GM18867 (cell line): ENCODE results near the gene TAC3.
A peak's percentile ranks its signal among the peaks of the same experiment; 100 is the strongest.

ENCODE experiments used
- ATAC-seq: cut with Tn5 transposase; IDR thresholded peaks from one replicate; pipeline ENCODE4 v1.9.1; 2021; ENCODE audit warnings: mild to moderate bottlenecking, moderate library complexity; ENCODE audit not compliant: unreplicated experiment

Gene TAC3

DNA sequence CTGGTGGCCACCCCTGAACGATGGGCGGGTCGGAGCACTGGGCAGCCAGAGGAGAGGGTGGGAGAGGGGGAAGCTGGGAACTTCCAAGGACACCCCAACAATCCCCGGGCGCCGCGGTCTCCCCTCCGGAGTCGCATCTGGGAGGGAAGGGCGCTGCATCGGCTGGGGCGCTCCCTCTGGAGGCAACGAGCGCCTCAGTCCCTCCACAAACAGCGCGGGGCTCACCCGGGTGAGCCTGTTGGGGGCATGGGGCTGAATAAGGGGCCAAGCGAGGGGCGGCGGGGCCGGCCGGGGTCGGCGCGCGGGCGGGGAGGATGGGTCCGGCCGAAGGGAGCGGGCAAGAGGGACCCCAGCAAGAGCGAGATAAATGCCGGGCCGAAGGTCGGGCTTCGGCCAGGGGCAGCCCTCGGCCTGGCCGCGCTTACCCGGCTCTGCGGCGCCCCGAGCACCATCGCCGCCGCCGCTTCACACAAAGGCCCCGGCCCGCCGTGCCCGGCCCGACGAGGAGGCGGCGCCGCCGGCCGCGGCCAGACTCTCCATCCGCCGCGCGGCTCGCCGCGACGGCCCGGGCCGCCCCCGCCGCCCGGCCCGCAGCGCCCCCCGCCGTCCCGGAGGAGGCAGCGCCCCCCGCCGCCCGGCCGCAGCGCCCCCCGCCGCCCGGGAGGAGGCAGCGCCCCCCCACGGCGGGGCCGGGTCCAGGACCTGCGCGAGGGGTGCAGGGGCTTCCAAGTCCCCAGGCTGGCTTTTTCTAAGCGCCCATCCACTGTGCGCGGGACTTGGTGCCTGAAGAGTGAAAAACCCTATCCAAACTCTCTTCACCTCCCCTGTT, 10.1 kb downstream of the TAC3 start, which contains the start of gene ZBTB39:
ZBTB39 (minus strand) TSS at position 567 of the 829 bp plus-strand sequence. CDS start 1,629 bp downstream, outside the sequence.
- ATAC-seq, result peak; percentile 73

DNA sequence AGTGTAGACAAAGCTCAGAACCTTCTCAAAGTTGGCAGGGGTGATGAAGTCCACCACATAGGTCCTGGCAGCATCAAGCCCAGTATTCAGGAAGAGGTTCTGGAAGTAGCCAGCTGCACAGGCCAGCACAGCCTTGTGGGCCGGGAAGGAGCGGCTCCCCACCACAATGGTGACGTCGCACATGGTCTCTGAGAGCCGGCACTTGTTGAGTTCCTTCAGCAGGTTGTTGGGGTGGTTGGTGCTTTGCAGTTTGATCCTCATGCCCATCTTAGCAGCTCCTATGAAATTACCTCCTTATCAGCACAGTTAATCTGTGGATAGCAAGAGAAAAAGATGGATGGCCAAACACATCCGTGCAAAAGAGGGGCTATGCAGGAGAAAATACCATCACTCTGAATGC, 11.7 kb downstream of the TAC3 start:
- no peak for ATAC-seq

DNA sequence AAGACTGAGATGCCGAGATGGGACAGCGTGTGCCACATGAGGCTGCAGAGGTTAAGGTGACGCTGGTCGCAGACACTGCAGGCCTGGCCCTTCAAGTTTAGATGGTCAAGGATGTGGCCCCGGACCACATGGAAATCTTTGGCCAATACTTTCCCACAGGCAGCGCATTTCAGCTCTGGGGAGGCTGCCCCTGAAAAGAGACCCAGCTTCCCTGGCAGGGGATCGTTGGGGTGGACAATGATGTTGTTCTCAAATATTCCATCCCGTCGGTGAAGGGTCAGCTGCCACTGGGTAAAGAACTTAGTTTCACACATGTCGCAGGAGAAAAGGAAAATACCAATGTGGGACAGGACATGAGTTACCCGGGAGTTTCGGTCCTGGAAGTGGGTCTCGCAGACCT, 12.9 kb downstream of the TAC3 start:
- no peak for ATAC-seq

DNA sequence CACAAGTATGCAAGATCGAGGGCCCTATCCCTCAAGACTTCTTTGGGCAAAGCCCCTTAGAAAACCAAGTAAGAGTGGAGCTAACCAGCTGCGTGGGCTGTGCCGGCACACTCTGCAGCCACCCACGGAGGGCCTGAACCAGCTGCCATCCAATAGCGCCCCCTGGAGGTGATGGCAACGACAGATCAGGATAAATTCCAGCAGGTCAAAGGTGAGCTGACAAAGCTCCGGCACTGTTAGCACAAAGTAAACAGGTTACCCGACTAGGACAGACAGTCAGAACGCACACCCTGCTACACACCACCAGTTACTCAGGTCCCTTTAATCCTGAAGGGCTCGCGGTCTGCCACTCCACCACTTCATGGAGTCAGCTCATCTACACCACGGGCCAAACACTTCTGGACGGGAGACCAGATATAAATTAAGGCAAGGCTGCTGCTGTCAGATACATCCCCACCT, 14.9 kb downstream of the TAC3 start:
- no peak for ATAC-seq

DNA sequence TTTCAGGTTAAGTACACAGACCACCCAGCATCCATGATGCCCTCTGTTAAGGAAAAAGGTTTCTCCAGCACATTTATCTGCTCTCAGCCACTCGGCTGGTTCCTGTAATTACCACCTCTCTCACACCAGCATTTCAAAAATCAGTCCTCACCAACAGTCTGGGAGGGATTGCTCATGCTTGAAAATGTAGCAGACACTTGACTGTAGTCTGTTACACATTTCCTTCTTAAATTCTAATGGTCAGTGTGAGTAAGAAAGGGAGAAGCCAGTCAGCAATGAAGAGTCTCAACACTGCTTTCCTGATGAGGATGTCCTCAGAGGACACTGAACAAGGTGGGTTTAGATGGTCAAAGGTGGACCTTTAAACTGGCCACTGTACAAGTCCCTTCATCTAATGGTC, 15.9 kb downstream of the TAC3 start:
- no peak for ATAC-seq

DNA sequence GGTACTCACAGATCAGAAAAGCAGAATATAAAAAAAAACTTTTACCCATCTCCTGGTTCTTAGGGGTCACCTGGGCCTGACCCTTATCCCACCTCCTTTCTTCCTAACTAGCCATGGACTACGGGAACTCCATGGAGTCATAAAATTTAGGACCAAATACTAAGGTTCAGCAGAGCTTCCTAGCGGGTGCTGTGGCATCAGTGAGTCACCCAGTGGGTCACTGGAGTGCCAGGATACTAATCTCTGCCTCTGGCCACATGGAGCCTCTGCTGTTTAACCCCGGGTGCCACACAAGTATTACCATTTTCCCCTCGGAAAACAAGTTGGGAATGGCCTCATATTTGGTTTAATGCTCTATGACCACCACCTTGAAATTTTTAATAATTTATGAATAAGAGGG, 16.9 kb downstream of the TAC3 start:
- ATAC-seq, result no peak

DNA sequence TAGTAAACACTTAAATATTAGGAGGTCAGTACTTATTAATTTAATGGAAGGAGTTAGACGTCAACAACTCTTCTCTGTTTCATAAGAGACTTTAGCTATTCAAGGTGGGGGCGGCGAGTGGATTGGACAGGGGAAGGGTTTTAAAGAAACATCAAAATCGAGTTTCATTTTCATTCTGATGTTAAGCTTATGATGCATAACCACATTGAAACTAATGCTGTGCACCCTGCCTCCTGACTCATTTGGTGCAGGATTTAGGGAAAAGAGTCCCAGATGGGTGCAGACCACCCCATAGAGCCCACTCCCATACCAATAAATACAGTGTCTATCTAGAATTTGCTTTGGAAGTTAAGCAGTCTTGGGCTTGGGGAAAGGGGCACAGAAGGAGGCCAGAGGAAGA, 17.3 kb downstream of the TAC3 start:
- peak; percentile 82 for ATAC-seq

DNA sequence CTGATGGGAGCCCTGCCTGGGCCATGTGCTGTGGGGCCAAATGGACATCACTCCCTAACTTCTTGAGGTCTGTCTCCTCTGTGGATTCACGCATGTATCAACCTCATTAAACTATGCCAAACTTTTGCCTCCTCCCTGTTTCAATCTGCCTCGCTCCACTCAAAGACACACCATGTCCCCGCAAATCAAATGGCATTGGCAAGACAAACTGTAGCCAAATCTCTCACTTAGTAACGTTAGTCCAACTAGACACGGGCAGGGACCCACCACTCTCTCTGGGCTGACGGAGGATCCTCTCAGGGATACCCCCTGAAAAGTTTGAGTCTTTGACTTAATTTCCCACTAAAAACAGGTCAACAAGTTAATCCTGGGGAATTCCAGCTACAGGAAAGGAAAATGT, 18.0 kb downstream of the TAC3 start:
- no peak for ATAC-seq

DNA sequence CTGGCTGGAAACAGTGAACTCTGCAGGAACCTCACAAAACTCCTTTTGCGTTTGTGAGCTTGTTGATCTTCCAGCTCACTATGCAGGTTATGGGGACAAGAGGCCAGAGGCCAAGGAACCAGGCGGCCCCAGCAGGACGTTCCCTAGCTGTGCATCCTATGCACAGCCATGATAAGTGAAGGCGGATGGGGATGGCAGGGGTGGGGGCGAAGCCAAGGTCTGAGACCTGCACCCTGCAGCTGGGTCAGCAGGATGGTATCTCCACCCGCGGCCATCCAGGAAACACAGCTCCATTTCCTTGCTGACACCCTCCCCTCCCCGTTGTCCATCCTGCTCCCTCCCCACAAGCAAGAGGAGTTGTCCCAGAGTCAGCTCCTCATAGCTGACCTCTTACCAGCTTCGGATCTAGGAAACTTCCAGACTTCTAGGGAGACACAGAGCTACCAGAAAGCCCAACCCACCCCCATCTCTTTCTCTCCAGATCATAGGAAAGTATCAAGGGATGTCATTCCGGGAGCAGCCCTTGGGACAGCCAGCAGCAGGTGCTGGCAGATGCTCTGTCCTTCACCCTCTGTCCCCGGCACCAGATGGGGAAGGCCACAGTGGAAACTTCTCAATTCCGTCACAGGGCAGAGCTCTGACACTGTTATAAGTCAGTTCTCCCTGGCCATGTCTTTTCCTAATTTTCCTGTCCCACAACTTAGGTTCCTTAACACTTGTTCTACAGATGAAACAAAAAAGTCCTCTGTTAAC, 19.4 kb downstream of the TAC3 start:
- ATAC-seq, result no peak

DNA sequence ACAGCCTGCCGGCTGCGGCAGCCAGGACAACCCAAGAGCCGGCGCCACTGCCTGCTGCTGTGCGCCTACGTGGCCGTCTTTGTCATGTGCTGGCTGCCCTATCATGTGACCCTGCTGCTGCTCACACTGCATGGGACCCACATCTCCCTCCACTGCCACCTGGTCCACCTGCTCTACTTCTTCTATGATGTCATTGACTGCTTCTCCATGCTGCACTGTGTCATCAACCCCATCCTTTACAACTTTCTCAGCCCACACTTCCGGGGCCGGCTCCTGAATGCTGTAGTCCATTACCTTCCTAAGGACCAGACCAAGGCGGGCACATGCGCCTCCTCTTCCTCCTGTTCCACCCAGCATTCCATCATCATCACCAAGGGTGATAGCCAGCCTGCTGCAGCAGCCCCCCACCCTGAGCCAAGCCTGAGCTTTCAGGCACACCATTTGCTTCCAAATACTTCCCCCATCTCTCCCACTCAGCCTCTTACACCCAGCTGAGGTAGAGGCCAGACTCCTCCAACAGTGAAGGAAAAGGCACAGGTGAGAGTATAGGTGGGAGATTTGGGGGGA, 20.3 kb downstream of the TAC3 start:
- no peak for ATAC-seq

DNA sequence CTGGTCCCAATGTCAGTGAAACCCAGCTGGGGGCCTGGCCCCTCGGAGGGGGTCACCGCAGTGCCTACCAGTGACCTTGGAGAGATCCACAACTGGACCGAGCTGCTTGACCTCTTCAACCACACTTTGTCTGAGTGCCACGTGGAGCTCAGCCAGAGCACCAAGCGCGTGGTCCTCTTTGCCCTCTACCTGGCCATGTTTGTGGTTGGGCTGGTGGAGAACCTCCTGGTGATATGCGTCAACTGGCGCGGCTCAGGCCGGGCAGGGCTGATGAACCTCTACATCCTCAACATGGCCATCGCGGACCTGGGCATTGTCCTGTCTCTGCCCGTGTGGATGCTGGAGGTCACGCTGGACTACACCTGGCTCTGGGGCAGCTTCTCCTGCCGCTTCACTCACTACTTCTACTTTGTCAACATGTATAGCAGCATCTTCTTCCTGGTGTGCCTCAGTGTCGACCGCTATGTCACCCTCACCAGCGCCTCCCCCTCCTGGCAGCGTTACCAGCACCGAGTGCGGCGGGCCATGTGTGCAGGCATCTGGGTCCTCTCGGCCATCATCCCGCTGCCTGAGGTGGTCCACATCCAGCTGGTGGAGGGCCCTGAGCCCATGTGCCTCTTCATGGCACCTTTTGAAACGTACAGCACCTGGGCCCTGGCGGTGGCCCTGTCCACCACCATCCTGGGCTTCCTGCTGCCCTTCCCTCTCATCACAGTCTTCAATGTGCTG, 21.0 kb downstream of the TAC3 start:
- ATAC-seq, result no peak

DNA sequence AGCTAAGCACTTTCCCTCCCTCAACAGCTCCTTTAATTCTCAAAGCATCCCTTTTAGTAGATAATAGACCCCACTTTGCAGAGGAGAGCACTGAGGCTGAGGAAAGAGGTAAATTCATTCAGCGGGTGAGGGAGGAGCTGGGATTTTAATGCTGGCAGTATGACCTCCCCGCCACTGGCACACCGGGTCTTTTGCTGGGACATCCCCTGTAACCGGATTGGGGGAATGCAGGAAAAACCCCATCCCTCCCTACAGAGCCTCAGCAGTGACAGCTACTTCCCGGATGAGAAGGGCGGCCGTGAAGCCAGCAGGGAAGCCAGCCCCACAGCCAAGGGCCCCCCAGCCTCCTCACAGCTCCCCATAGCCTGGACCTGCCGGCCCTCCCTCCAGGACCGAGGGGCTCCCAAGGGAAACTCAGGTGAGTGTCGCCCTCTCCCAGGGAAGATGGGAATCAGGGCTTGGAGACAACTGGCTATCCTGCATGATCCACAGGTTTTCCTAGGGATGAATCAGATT, 22.0 kb downstream of the TAC3 start:
- ATAC-seq, result no peak

DNA sequence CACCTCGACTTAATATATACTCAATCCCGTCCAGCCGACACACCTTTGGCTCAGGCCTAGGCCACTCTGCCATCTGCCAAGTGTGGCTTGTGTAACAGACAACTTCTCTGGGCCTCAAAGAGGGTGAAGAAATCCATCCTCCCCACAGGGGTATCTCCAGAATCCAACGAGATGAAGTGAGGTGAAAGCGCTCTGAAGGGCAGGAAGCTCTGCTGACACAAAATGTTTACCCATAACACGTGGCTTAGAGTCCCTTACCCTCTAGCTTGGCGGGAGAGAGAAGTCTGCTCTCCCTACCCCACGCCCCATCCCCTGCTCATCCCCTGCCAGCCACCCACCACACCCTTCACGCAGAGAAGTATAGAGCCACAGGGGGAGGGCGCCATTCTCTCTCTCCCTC, 23.0 kb downstream of the TAC3 start:
- ATAC-seq, result no peak

DNA sequence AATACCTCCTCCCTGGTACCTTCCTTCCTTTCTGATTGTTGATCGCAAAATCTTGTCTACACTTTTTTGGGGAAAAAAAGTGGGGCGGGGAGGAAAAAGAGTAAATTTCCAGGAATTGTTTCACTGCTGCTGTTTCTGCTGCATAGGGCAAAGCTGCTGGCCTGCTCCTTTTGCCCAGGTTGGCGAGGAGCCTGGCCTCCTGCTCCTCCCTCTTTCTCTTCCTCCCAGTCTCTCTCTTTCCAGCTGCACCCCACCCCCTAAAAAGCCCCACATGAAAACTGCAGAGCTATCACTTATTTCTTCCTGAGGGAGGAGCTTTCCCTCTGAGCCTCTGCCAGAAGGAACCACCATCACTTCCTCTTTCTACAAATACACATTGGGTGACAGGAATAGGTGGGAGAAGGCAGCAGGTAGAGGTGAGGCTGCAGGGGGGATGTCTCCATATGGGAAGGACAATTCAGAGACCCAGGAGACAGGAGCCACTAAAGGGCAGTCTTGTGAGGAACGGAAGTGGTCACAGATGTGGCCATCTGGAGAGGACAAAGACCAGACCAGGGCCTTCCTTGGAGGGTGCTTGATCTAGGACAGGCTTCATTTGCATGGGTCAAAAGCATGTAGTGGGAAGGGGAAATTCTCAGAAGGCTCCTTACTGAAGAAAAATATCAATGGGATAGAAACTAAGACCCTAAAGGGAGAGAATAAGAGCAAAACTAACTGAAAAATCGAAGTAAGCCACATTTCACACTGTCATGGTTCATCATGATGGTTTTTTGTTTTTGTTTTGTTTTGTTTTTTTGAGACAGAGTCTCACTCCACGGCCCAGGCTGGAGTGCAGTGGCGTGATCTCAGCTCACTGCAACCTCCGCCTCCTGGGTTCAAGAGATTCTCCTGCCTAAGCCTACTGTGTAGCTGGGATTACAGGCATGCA, 24.7 kb downstream of the TAC3 start:
- ATAC-seq, result no peak

DNA sequence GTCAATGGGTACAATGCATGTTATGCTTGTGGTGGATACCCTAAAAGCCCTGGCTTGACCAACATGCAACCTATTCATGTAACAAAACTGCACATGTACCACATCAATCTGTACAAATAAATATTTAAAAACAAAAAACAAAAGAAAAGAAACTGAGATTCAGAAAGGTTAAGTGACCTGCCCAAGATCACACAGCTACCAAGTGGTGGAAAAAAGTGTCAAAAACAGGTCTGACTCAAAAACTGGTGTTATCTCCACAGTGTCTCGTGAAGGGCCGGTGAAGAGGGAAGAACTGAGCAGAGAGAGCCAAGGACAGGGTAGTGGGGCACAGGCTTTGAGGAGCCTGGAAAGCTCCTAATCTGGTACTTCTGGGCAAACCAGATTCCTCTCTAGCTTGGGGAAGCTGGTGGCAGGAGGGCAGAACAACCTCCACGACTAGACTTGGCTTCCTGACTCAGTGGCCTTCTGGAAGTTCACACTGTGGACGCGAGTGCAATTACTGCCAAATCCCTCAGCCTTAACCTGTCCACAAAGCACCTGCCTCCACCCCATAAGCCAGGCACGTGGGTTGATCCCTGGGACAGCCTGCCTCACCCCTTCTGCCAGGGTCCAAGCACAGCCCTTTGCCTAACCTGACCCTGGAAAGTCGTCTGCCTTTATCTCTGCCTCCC, 25.5 kb downstream of the TAC3 start:
- ATAC-seq, result no peak

DNA sequence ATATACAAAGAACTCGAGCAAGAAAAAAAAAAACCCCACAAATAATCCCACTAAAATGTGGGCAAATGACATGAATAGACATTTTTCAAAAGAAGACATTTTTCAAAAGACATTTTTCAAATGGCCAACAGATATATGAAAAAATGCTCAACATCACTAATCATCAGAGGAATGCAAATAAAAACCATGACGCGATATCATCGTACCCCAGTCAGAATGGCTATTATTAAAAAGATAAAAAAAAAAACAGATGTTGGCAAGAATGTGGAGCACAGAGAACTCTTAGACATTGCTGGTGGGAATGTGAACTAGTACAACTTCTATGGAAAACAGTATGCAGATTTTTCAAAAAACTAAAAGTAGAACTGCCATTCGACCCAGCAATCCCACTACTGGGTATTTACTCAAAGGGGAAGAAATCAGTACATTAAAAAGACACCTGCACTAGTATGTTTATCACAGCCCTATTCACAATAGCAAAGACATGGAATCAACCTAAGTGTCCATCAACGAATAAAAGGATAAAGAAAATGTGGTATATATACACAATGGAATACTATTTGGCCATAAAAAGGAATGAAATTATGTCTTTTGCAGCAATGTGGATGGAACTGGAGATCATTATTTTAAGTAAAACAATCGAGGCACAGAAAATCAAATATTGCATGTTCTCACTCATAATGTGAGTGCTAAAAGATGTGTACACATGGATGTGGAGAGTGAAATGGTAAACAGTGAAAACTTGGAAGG, 26.3 kb downstream of the TAC3 start:
- no peak for ATAC-seq

DNA sequence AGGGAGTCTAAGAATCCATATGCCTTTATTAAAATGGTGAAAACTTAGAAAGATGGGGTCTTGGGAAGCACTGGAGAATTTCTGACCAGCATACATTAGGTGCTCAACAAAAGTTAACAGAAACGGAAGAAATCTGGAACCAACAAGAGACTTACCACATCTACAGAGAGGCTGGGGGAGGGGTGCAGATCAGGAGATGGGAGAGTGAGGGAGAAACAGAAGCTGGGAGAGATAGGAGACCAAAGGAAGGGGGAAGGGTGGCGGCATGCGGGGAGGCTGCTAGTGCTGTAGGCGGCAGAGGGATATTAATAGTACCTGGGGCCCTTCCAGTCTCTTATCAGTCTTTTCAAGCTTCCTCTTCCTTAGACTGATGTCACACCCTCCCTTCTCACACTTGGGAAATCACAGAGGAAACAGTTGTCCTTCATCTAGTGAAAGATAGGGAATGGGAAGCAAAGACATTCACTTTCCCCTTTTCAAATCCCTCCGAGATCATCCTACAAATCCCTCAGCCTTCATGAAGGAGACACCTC, 28.1 kb downstream of the TAC3 start:
- ATAC-seq, result no peak

DNA sequence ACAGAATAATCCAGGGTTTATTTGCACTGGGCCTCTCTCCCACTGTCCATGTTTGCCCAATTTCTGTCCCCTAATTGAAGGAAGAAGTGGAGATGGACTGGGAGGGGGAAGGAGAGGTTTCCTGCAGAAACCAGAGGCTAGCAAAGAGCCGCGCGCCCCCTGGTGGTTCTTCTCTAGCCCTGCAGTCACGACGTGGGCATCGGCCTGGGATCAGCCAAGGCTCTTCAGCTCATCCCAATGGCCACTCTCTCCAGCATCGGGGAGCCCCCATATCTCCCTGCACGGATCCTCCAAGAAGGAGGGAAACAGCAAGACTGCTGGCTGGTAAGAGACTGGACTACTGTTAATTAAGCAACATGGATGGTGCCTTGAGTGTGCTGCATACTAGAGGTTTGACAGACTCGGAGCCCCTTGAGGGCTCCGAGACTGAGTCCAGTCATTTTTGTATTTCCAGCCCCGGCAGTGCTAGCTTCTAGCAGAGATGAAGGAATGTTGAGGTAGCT, 28.7 kb downstream of the TAC3 start:
- ATAC-seq, result peak; percentile 50
